ENCODE measurements around the gene AMPD3.

Gene AMPD3

DNA sequence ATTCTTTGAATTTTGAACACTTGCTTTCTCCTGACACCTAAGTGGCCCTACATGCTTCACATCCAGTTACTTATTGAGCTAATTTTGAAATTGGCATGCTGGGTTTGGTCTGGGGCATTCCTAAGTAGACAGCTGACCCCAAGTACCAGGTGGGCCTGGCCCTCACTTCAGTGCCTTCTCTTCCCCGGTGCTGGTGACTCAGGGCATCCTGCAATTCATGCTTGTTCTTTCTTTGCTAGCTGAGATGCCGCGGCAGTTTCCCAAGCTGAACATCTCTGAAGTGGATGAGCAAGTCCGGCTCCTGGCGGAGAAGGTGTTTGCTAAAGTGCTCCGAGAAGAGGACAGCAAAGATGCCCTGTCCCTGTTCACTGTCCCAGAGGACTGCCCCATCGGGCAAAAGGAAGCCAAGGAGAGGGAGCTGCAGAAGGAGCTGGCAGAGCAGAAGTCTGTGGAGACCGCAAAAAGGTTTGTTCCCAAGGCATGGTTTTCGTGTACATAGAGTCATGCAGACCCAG is 6.3 kb downstream of the AMPD3 start:
- no peak for DNase-seq

DNA sequence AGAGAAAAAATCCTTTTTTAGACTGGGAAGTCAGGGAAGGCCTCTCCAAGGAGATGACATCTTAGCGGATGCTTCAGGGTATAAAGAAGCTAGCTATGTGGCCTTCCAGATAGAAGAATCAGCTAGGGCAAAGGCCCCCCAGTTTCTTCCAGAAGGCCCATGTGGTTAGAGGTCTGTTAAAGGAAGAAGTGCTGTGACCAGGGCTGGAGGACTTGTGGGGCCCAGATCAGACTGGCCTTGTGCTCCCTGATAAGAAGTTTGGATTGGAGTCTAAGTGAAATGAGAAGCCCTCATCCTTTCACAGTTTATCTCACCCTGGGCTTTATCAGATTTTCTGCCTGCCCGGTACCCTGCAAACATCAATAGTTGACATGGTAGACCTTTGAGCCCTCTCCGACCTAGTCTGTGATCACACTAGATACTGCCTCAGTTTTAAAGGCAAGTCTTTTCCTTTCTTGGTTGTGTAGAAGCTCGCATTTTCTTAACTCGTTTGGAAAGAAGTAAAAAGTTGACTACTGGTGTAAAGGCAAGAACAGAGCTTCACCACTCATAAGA is 7.8 kb downstream of the AMPD3 start:
- no peak for DNase-seq

DNA sequence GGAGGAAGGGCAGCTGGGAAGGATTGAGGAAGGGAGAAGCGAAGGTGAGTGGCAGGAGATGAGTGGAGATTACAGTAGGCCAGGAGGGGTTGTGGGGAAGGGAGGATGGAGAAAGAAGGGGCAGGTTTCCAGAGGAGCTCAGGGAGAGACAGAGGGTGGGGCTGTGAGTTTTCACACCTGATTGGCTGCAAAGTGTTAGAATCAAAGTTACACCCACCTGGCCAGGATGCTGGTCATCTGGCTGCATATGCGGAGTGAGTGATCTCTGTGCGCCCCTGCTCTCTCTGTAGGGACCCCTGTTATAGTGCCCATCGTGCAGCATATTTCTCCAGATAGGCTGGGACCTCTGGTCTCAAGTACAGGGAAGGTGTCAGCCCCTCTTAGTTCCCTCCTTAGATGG is 18.3 kb downstream of the AMPD3 start:
- DNase-seq, result no peak

DNA sequence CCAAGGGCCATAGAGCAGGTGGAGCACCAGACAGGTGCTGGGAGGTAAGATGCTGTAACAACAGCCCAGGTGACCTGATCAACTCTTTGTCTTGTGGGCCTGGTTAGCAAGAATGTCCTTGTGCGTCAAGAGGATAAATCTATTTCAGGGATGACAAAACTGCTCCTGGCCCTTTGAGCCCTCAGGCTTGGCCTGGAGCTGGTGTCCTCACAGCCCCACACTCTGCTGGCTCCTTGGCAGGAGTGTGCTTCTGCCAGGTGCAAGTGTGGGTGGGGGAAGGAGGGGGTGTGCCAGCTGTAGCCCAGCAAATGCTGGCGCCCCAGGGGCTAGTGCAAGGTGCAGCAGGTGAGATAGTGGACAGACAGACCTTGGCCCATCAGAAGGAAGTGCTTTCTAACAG is 19.5 kb downstream of the AMPD3 start:
- DNase-seq, result no peak

DNA sequence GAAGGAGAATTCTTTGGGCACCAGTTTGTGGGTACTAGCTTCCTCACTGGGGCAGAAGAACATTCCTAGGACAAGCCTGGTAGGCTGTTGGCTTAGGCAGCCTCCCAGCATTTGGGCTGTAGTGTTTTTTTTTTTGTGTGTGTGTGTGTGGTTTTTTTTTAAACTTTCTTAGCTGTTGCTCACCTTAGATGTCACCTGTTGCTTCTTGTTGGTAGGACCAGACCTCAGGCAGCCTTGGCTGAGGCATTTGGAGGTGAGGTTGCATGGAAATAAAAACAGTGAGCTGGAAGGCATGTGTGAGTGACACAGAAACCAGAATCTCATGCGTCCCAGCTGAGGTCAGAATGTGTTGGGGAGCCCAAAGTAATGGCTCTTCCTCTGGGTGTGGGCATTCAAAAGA is 21.3 kb downstream of the AMPD3 start:
- no peak for DNase-seq

DNA sequence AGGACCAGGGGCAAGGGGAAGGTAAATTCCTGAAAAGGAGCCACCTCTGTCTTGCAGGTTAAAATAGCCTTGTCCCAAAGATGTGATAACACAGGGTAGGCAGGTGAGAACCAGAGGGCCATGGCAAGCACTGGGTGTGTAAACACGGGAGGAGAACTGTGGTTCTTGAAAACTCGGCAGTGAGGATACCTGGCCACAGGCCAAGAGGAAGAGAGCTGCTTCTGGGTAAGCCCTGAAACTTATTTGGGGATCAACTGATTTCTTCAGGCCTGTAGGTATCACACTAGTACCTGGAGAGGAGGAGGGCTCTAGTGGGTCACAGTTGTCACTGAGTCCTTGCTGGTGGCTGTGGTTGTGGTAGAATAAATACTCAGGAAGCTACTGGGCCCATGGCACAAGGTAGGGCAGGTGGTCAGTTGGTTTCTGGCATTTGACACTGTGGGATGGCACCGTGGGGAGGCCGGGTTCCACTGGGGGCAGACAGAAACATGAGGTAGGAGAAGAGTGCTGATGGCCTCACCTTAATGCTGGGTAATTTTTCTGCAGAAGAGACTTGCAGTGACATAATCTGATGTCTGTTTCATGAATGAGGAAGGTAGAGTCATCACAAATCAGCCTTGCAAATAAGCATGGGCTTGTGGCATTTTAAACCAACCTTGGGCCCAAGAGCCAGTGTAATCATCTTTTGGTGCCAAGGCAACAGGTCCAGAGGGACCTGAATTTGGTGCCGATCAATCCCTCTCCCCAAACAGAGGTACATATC is 22.0 kb downstream of the AMPD3 start:
- DNase-seq, result no peak

DNA sequence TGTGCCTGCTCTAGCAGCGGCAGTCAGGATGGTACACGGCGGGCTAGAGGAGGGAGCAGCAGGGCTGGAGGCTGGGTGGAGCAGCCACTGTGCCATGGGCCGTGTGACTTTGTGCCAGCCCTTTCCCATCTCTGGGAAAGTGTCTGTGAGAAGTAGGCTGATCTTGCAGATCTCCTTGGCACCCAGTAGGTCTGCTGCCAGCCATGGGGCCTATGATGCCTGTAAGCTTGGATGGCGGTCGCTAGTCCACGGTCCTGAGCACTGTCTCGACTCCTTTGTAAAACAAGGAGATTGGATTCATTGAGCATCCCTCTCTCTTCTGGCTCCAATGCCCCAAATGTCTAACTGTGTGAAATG is 22.6 kb downstream of the AMPD3 start:
- no peak for DNase-seq

DNA sequence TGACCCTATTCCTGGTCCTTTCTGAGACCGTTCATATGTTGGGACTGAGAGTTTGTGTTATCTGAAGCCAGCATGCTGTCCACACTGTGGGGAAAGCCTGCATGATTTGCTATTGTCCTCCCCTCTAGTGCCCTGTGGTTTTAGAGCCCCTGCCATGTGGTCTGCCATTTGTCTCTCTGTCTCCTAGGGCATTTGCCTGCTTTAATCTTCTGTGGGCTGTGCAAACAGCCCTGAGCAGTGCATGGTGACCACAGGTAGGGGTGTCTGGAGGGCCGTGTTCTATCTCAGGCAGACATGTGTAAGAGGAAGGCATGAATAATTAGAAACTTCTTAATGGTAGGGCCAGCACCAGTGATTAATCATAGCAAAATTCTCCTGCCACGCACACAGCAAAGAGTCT is 23.0 kb downstream of the AMPD3 start:
- no peak for DNase-seq

DNA sequence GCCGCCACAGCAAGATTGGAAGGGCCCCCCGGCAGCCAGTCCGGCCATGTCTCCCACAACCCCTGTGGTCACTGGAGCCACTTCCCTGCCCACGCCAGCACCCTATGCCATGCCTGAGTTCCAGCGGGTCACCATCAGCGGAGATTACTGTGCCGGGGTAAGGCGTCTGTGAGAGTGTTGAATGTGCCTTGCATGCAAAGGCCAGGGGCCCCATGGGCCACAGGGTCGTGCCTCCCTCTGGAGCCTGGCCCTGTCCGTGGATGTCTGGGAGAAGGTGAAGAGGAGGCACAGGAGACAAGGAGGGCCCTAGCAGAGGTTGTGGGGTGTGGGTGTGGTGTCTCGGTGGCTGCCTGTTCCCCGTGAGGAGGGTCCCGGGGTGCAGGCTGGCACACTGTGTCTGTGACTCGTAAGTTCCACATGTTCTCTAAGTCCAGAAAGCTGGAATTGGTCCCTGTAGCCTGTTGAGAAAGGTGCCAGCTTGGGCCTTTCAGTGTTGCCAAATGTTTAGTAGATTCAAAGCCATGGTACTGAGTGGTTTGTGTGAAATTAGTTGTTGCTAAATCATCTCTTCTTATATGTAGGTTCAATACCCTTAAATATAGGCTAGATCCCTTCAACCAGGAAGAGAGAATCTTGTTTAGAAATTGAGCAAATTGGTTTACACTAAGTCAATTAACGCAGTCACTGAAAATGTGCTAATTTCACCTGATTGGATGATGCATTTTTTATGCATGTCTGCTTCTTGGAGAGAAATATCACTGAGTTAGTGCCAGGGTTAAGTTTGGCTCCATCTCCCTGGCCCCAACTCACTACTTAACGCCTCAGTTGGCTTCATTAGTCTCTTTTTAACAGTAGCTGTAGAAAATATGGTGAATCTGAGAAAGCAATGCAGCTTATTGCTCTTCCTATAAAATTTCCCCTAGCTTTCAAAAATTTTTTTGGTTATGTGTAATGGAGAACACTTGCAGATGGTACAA is 23.8 kb downstream of the AMPD3 start:
- no peak for DNase-seq

DNA sequence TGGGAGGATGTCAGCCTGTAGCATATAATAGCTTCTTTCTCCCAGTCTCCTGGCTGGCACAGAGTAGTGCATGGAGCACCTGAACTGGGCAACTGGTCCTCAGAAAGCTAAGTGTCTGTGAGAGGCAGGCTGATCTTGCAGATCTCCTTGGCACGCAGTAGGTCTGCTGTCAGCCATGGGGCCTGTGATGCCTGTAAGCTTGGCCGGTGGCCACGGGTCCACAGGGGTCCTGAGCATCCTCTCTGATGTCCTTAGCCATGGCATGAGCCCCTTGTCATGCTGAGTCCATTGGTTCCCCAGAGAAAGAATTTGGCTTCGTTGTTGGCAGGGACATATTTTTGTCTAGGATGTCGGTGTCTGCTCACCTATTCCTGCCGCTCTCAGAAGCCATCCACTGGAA is 25.0 kb downstream of the AMPD3 start:
- no peak for DNase-seq

DNA sequence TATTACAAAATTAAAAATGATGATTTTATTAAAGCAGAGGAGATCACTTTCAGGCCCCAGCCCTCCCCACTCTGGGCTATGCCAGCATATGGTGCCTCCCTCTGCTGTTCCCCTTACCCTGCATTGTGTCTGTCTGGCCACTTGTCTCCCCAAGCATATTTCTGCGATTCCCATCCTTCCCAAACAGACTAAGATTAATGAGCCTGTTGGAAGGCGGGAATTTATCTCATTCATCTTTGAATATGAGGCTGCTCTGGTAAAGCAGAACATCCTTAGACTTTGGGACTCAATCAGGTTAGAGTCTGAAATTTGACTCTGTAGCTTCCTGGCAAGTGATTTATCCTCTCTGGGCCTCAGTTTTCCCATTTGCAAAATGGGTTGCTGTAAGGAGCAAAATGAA is 25.7 kb downstream of the AMPD3 start:
- DNase-seq, result no peak

DNA sequence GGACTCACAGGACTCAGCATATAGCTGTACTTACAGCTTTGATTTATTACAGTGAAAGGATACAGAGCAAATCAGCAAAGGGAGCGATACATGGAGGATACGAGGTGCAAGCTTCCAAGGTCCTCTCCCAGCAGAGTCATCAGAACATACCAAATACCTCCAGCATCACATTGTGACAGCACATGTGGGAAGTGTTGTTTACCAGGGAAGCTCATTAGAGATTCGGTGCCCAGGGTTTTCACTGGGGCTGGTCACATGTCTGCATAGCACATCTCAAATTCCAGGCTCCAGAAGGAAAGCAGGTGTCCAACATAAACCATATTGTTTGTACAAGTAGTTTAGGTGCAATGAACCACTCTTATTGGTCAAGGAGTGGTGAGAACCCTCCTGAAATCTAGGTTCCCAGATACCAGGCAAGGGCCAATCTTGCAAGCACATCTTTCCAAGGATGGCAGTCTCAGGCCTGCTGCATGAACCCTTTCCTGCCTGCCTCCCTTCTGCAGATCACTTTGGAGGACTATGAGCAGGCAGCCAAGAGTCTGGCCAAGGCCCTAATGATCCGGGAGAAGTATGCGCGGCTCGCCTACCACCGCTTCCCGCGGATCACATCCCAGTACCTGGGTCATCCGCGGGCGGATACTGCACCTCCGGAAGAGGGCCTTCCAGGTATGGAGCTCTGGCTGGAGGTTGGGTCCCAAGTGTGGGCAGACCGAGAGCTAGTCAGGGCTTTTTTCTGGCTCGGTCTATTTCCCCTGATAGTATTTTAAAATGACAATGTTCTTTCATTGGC is 26.7 kb downstream of the AMPD3 start:
- DNase-seq, result no peak

DNA sequence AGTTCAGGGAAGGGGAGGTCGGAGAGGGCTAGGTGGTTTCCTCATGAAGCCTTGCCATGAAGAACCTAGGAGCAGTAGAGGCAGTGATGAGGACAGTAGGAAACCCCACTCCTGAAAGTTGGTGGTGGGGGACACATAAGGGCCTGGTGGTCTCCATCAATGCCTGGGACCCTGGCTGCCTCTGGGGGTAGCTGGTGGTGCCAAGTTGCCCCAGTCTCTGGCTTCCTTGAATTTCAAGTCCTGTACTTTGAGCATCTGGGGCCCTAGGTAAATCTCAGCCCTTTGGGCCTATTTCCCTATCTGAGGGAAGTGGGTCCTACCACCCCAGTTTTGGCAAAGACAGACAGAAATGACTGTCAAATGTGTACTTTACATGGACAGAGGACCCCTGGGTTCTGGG is 28.1 kb downstream of the AMPD3 start:
- DNase-seq, result no peak

DNA sequence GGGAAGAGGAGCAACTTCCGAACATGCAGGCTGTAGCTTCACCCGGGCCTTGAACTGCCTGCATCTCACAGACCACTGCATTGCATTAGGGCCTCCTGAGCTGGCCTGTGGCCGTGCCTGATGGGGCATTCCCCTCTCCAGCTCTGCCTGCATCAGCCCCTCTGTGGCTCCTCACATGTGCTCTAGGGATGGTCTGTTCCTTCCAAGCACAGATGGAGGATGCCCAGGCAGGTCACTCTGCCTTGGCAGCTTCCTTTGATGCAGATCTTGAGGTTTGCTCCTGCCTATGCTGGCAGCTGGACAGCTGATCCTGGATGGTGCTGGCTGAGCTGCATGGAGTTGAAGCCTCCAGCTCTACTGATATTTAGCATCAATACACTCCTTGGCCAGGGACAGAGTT is 28.5 kb downstream of the AMPD3 start:
- DNase-seq, result no peak

DNA sequence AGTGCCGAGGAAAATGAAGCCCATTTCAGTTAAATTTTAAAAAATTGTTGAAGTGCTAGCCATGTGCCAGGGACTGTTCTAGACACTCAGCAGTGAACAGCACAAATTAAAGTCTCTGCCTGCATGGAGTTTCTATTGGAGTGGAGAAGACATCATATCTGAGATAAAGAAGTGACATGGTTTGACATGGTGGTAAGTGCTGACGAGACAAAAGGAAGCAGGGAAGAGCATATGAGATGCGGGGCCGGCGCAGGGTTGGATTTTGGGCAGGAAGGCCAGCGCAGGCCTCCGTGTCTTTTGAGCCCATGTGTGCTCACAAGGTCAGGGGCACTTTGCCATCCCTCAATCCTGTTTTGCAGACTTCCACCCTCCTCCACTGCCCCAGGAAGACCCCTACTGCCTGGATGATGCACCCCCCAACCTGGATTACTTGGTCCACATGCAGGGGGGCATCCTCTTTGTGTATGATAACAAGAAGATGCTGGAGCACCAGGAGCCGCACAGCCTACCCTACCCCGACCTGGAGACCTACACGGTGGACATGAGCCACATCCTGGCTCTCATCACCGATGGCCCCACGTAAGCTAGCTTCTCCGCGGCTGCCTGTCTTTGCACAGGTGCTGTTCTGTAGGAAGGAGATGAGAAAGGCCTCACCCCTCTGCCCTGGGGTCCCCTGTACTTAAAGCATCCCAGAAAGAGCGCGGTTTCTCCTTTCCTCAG is 29.6 kb downstream of the AMPD3 start:
- DNase-seq, result no peak

DNA sequence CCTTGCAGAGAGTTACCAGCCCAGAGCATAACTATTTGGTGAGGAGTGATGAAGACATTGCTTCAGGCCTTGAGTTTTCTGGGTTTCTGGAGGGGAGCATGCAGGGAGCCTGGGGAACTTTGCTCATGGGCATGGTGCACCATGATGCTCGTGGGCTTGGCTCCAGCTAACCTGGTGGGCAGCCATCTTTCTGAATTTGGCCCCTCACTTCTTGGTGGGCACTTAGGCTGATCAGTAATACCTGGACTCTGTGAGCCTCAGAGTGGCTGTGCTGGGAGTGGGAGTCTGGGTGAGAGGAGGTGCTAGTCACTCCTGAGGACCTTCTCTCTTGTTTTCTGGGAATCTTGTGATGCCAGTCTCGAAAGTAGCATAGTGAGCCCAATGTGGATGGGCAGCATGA is 30.6 kb downstream of the AMPD3 start:
- DNase-seq, result no peak

DNA sequence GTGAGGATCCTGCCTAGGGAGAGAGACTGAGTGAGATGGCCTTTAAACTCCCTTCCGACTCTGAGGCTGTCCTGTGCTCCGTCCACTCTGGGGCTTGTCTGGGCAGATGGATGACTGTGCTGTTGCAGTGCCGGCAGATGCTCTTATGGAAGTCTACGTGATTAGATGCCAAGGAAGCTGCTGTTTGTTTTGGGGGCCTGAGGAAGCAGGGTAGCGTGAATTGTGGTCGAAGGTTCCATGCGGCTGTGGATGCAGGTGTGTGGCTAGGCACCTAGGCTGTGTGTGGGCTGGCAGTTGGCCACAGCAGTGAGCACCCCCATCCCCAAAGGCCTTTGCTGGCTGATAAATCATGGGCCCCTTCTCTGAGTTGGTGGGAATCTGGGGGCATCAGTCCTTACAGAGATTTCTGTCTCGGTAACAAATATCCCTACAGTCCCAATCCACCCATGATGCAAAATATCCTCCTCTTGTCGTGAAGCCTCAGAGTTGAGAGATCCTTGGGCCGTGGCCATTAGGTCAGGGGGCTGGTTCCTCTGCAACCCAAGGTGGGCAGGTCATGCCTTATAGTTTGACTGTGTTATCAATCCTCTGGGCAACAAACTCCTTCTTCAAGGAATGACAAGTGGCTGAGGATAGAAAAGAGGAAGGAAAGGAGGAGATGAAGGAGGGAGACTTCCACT is 31.2 kb downstream of the AMPD3 start:
- no peak for DNase-seq

DNA sequence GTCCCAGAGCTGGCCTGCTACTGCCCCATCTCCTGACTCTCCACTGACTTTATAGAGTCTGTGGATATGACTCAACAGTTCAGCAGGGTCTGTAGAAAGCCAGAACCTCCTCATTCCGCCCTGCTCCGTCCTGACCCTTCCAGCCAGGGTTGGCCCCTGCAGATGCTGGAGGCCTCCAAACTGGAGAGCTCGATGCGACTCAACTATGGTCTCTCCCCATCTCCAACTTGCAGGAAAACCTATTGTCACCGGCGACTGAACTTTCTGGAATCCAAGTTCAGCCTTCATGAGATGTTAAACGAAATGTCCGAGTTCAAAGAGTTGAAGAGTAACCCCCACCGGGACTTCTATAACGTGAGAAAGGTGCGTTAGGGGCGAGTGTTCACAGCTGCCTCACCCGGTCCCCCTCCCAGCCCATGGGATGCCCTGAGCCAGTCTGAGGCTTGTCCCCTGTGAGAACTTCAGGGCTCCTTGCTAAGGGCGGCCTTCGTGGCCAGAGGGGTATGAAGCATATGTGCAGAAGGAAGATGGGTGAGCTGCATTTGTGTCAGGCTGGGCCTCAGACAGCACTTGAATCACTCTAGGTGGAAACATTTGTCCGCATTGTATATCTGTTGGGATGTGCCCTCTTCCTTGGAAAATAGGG is 32.1 kb downstream of the AMPD3 start:
- DNase-seq, result no peak

DNA sequence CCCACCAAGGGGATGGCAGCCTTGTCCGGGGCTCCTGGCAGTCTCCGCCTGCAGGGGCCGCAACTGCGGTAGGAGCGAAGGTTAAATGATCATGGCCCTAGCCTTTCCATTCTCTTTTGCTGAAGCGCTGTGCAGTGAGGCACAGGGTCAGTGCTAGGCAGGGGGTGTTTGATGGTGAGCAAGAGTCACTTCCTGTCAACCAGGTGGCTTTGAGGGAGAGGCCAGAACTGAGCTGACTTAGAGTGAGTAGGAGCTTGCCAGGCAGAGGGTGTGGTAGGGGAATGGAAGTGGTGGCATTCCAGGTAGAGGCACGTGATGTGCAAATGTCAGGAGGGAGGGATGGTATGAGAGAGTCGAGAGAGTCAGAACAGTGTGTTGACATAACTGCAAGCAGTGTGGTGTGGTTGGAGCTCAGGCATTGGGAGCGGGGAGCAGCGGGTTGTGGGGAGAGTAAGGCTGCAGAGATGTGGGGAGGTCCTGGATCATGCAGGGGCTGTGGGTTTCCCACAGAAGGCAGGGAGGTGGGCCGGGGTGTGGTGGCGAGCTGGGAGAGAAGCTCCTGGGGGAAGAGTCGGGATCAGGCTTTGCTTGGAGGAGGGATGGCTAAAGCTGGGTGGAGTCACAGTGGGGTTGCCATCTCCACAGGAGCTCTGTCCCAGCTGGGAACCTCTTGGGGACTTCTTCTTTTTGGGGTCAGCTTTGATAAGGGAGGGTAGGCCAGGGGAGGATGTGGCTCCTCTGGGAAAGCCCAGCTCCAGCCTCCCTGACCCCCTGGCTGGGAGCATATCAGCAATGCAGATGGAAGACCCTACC is 33.3 kb downstream of the AMPD3 start:
- DNase-seq, result no peak

All from T-helper 1 cell (primary cell).